G401 (cell line): Measurements from ENCODE around the gene DCUN1D3. TPM values are rescaled to one million over a fixed set of nuclear protein-coding genes. Genes with fewer than 3 reads are reported as not detected.
"Not testable (repeated sequence)": the region's sequence is repeated elsewhere in the genome, so short reads cannot be mapped to it uniquely, and the experiment has no call there.

Source experiments
- DNase-seq: peaks from one replicate; pipeline ENCODE4 v3.0.0-alpha.2; 2015; ENCODE audit warnings: low spot score
- in situ Hi-C: cut with HindIII; loops from 2 replicates; pipeline ENCODE4 v1.10.0; 2016; ENCODE audit warnings: low sequenced_read_pairs, mixed read lengths
- total RNA-seq: library from RNA; depleted of rRNA; stranded (reverse); fragments of >200 nt; shearing (Covaris generic); gene quantifications from 2 replicates; pipeline ENCODE4 v1.2.3, GENCODE V29; 2014

The DCUN1D3 gene
- total RNA-seq, 1 experiment from 2014 or later, result 8.6 TPM

DNA sequence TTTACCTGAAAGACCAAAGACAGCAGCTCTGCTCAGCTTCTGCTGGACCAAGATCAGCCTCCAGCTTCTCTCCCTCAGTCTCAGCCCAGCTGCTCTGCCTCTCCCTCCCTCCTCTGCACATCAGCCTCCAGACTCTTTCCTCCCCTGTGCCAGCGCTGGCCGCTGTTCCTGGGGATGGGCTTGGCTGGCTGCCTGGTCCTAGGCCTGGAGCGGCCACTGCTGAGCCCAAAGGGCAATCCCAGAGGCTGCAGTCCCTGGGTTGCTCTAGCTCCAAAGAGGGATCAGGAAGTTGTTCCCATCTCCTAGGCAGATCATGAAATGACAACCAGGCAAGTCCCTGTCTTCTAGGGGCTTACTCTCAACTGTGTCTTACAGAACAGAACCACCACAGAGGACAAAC is 31.3 kb downstream of the DCUN1D3 start:
- DNase-seq, result peak; percentile 22
- in situ Hi-C loops, result no loop called here

GRCh38 chr16:20867585-20867984 is 32.6 kb downstream of the DCUN1D3 start:
- in situ Hi-C loops, result no loop called here

DNA sequence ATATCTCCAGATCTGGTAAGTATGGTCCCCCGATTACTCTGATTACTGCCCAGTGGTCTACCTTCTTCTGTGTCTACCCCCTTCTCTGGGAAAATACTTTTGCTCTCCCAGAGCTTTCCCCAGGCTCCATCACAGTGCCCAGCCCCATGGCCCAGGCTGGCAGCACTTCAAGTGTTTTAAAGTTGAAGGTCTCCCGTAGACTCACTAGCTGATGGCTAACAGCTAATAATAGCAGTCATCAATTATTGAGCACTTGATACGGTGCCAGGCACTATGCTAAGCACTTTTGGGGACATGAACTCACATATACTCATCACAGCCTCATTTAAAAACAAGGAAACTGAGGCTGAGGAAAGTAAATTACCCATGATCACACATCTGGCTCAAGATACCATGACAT is 33.4 kb downstream of the DCUN1D3 start:
- DNase-seq, result no peak
- in situ Hi-C loops, result no loop called here

More at GRCh38 chr16:20867585-20867984, 32.6 kb downstream of the DCUN1D3 start:
- no peak for DNase-seq

GRCh38 chr16:20866145-20866772 is 33.9 kb downstream of the DCUN1D3 start:
- in situ Hi-C loops, result no loop called here
- DNase-seq, result peak; percentile 56

DNA sequence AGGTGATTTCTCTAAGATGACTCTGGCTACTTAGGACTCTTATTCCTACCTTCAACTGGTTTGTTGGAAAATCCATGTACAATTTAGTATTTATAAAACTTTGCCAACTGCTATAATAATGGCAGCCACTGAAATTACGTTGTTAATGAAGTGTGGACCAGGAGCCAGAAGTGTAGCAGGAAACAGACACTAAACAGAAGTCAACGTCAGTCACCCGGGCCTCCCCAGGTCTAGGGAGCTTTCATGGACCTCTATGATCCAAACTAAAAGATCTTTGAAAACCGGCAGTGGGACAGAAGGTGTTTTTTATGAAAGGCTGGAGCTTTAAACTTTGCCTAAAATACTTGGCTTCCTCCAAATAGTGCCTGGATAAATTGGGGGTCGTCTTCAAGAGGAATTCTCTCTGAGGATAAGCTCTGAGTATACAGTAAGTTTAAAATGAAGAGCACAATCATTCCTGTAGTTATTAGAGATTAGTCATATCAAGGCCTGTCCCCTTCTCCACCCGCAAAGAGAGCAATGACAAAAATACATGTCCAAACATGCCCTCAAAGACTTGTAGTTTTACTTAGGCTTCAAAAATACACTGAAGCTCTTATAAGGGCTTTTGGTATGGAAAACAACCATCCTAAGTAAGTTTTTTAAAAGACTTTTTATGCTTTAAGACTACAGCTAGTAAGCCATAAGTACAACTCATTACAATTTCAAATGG is 34.6 kb downstream of the DCUN1D3 start:
- no peak for DNase-seq
- in situ Hi-C loops, result no loop called here

- in situ Hi-C loops, DNase-seq: not testable (repeated sequence)
Measured at GRCh38 chr16:20864376-20864775, 35.8 kb downstream of the DCUN1D3 start.

DNA sequence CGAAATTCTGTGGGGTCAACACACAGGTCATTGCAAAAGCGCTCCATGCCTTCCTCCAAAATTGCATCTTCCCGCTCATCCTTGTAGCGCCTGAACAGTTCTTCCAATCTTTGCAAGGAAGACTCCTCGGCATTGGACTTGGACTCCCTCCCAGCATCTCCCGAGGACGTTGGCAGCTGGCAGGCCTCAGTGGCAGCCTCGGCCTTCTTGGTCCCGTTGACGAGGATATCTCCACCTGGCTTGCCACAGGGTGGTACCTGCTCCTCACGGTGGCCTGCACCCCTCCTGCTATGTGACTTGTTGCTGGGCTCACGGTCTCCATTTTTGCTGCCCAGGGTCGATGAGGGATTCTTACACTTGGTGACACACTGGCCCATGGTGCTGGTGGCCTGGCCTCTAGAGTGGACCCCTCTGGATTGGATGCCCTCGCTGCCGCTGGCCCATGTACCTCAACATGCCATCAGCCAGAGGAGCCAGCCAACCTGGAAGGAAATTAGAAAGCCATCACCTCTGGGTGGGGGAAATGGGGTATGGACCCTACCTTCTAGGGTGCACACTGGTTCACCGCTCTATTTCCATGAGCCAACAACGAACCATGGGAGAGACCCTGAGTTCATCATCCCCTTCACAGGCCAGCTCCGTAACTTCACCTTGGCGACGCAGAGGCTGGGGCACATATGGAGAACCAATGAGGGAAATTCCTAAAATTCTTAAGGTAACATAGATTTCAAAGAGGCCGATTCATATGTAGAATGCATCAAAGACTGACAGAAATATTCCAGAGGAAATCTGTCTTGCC is 37.8 kb downstream of the DCUN1D3 start:
- no peak for DNase-seq
- in situ Hi-C loops, result no loop called here

DNA sequence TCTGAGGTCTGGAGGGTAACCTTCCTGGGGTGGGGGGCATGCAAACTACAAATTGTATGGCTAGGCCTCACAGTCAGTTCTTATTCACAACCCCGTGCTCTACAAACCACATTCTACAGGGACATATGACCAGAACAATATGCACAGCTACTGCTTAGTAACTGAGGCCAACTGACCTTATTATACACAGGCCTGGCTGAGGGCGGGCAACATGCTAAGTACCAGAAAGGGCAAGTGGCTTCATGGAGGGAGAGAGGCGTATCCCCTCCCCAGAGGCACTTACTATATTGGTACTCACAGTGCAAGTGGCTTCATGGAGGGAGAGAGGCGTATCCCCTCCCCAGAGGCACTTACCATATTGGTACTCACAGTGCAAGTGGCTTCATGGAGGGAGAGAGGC is 39.2 kb downstream of the DCUN1D3 start:
- in situ Hi-C loops, DNase-seq: not testable (repeated sequence)

DNA sequence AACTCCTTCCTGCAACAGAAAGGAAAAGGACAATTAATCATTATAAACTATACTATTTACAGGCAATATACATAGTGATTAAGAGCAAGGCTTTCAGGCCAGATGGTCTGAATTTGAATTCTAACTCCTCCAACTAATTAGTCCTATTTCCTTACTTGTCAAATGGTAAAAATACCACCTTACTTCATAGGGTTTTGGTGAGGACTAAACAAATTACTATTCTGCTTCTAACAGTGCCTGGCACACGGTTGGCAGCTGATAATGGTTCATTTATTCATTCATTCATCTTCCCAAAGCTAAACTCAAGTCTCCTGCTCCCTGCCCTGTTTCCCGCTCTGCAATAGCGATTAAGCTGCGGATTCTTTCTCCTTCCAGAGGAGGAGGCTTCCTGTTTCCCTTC is 39.8 kb downstream of the DCUN1D3 start:
- DNase-seq, result no peak
- in situ Hi-C loops, result no loop called here

GRCh38 chr16:20859699-20860098 is 40.5 kb downstream of the DCUN1D3 start:
- DNase-seq, result peak; percentile 59
- in situ Hi-C loops, result no loop called here

DNA sequence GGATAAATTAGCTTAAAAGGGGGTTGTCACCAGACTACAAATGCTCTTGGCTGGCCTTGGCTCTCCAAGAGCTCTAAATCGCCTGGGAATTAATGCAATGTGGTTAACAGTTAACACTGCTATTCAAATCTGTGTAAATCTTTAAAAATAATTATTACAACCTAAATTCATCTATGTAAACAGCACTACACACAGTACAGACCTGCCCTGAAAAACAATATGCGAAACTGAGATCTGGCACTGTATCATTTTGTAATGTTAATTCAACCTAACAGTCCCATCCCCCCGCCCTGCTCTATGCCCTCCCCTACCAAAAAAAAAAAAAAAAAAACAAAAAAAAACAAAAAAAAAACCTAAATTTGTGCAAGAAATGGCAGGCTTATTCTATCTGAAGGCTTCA is 40.9 kb downstream of the DCUN1D3 start:
- in situ Hi-C loops, result no loop called here
- DNase-seq, result no peak

- no peak for DNase-seq
- in situ Hi-C loops, result no loop called here
Measured at GRCh38 chr16:20857281-20857680, 42.9 kb downstream of the DCUN1D3 start.

GRCh38 chr16:20854963-20855362 is 45.2 kb downstream of the DCUN1D3 start:
- DNase-seq, result no peak
- in situ Hi-C loops, result no loop called here

- in situ Hi-C loops, result no loop called here
- no peak for DNase-seq
Measured at GRCh38 chr16:20853981-20854620, 46.1 kb downstream of the DCUN1D3 start.

DNA sequence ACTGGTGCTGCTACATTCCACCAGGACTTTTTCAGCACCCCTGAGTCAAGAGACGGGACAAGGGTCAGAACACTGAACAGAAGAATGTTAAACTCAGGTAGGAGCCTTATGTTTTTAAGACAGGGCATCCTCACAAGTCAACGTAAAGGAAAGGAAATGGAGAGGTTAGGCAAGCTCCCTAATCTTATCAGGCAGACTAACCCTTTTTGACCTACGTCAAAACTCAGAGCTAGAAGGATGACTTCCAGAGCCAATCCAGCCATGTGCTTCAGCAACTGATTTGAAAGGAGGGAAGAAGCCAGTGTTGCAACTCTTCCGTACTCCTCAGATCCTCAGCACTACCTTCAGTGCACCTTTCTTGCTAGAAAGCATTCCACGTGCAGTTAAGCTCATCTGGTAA is 47.0 kb downstream of the DCUN1D3 start:
- no peak for DNase-seq
- in situ Hi-C loops, result no loop called here

DNA sequence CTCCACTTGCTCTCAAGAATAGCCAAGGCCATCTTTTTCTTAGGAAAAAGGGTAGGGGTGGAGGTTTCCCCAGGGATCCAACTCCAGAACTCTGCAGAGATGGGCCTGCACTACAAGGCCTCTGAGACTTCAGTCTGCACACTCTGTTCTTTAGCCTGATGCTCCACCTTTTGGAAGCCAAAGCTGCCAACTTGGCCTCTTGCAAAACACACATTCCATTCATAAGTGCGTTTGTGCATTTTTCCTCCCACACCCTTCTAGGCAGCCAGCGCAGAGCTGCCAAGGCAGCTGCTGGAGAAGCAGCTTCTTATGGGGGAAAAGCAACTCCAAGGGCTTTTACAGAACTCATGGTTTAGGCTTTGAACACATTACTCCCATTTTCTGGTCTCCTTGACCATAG is 48.6 kb downstream of the DCUN1D3 start:
- in situ Hi-C loops, result no loop called here
- DNase-seq, result no peak

DNA sequence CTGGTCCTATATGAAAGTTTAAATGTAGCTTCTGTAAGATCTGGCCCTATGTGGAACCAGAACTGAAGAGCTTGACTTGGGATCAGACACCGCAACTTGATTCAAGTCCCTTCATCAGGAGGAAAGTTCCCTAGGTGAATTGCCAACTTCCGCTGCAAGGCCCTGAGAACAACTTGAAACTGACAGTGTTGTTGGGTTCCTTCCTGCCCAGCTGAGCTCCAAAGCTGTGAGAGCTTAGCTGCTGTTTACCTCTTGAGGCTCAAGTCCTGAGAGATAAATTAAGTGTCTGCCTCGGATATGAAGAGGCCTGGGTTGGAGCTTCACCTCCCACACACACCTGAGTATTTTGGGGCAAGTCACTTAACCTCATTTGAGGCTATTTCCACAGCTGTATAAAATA is 49.2 kb downstream of the DCUN1D3 start:
- DNase-seq, result no peak
- in situ Hi-C loops, result no loop called here

GRCh38 chr16:20849589-20850390 is 50.4 kb downstream of the DCUN1D3 start:
- in situ Hi-C loops, result no loop called here

GRCh38 chr16:20847550-20847949 is 52.6 kb downstream of the DCUN1D3 start:
- no peak for DNase-seq
- in situ Hi-C loops, result no loop called here

More at GRCh38 chr16:20849589-20850390, 50.4 kb downstream of the DCUN1D3 start:
- DNase-seq, result peak; percentile 76
